ENCODE measurements around the gene ZDHHC18. TPM values are rescaled to one million over a fixed set of nuclear protein-coding genes. Genes with fewer than 3 reads are reported as not detected.

ZDHHC18 gene
- polyA plus RNA-seq, 3 donors = 3.1 to 46.6 (median 6.0) TPM

DNA sequence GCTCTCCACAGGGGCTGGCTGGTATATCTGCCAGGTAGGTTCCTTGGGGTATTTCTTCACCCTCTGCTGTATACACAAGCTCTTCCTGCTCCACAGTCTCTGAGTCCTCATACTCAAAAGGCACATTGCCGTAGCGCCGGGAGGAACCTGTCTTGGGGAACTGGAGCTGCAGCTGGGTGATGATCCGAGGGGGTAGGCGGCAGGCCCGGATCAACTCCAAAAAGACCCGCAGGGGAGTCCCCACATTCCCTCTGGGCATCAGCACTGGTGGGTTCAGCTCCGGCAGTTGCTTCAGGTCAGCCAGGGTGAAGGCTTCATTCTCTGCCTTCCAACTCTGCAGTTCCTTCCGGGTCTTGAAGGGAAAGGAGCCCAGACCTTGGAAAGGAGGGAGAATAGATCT lies 70.9 kb downstream of the ZDHHC18 start:
- peaks cover 15 to 25% of the 10 kb centered on the region in 2 donors for H3K4me1 ChIP-seq (ENCODE audit: control insufficient read depth in 1 of 2, insufficient read depth in 2 of 2, low read length in 2 of 2)
- H3K4me3 Mint-ChIP-seq = no peak overlapping the region
- H3K27ac Mint-ChIP-seq = no peak overlapping the region
- peaks cover 23% of the 10 kb centered on the region for H3K4me1 Mint-ChIP-seq
- H3K36me3 ChIP-seq (replicated peaks in 1 of 2; ENCODE audit: control insufficient read depth in 1 of 2, insufficient read depth in 2 of 2, low read length in 2 of 2) = peaks cover 47 to 55% of the 10 kb centered on the region in 2 donors
- H3K9me3 ChIP-seq (replicated peaks in 1 of 2; ENCODE audit: control insufficient read depth in 1 of 2, insufficient read depth in 1 of 2, low read length in 2 of 2) = no peaks in the 10 kb centered on the region
- no peak overlapping the region for H3K4me3 ChIP-seq (replicated peaks in 1 of 3; ENCODE audit: low read depth in 2 of 3, low read length in 3 of 3)
- TF ChIP-seq, protein P1, sequence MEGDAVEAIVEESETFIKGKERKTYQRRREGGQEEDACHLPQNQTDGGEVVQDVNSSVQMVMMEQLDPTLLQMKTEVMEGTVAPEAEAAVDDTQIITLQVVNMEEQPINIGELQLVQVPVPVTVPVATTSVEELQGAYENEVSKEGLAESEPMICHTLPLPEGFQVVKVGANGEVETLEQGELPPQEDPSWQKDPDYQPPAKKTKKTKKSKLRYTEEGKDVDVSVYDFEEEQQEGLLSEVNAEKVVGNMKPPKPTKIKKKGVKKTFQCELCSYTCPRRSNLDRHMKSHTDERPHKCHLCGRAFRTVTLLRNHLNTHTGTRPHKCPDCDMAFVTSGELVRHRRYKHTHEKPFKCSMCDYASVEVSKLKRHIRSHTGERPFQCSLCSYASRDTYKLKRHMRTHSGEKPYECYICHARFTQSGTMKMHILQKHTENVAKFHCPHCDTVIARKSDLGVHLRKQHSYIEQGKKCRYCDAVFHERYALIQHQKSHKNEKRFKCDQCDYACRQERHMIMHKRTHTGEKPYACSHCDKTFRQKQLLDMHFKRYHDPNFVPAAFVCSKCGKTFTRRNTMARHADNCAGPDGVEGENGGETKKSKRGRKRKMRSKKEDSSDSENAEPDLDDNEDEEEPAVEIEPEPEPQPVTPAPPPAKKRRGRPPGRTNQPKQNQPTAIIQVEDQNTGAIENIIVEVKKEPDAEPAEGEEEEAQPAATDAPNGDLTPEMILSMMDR (IDR thresholded peaks at IDR 0.05) = no peak
- no peak for DNase-seq
- H4K20me1 ChIP-seq (ENCODE audit: insufficient read depth, low read length) = peaks cover 34% of the 10 kb centered on the region
- H3K4me2 ChIP-seq (replicated peaks; ENCODE audit: extremely low read depth, low read length, poor library complexity, severe bottlenecking) = no peak overlapping the region
- H3K27me3 ChIP-seq (ENCODE audit: control insufficient read depth in 2 of 2, insufficient read depth in 2 of 2, low read length in 2 of 2) = no peaks in the 10 kb centered on the region
- no peak overlapping the region for H2AFZ ChIP-seq (ENCODE audit: insufficient read depth, low read depth, low read length, poor library complexity, severe bottlenecking)
- intact Hi-C loops (cut with micrococcal nuclease) = no loop called here
- H3K27me3 Mint-ChIP-seq (ENCODE audit: low read depth in 3 of 3) = peaks cover 0 to 2% (median 1%) of the 10 kb centered on the region in 3 donors
- H3K9me3 Mint-ChIP-seq = no peaks in the 10 kb centered on the region
- H3K27ac ChIP-seq (ENCODE audit: low read depth in 1 of 2, low read length in 2 of 2) = no peak overlapping the region
- WGBS (ENCODE audit: insufficient coverage) = 96% methylated on average over 8 of the region's 9 CpGs
- H3K9ac ChIP-seq (ENCODE audit: insufficient read depth, low read length, poor library complexity, severe bottlenecking) = no peak overlapping the region
- peaks cover 52% of the 10 kb centered on the region for H3K79me2 ChIP-seq (ENCODE audit: insufficient read depth, low read length)
- peaks cover 52 to 66% of the 10 kb centered on the region in 2 donors for H3K36me3 Mint-ChIP-seq

DNA sequence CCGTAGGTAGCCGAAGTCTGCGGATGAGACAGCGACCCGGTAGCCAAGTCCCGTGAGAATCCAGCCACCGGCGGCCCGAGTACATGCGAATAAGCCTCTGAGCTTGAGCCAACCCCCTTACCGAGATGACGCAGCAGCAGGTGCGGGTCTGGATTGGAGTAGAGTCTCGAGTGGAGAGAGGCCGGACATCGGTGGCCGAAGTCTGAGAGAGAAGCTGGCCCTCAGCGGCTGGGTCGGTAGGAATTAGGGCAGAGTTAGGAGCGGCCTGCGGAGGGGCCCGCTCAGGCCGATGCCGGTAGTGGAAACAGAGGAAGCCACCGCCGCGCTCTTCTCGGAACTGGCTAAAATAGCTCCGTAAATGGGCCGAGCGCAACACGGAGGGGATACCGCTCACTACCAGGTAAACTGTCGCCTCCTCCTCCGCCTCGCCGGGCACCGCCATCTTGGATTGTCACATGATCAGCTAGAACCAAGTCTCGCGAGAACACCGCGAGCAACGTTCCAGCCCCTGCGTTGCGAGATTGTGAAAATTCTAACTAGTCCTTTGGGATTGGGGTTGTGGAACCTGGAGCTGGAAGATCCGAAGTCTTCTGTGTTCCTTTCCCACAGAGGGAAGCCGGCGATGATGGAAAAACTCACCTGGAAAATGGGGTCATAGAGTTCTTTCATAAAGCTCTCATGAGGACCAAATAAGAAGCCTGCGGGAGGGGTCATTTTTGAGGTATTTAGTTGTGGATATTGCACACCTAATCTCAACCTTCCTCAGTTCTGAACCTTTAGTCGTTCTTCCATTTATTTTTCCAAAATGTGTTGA lies 73.7 kb downstream of the ZDHHC18 start, which contains the start of gene GPATCH3:
GPATCH3 (minus strand) TSS at position 467 of the 814 bp plus-strand sequence; CDS start at position 442, 25 bp downstream.
- H3K36me3 Mint-ChIP-seq = peaks cover 26 to 37% of the 10 kb centered on the region in 2 donors

More for the DNA sequence above, 73.7 kb downstream of the ZDHHC18 start, which contains the start of gene GPATCH3:
- peak within 1 kb of the TSS; percentile 96 to 99 (median 98) for H3K27ac Mint-ChIP-seq
- peak within 1 kb of the TSS; percentile 87 for H2AFZ ChIP-seq (ENCODE audit: insufficient read depth, low read depth, low read length, poor library complexity, severe bottlenecking)
- H4K20me1 ChIP-seq (ENCODE audit: insufficient read depth, low read length) = peaks cover 24% of the 10 kb centered on the region
- peak; percentile 85 to 92 (median 89) for DNase-seq
- H3K9ac ChIP-seq (ENCODE audit: insufficient read depth, low read length, poor library complexity, severe bottlenecking) = peak within 1 kb of the TSS; percentile 92
- intact Hi-C loops (cut with micrococcal nuclease) = no loop called here
- WGBS (ENCODE audit: insufficient coverage) = 0% methylated on average over 40 of the region's 50 CpGs
- peaks cover 19 to 27% of the 10 kb centered on the region in 2 donors for H3K36me3 ChIP-seq (replicated peaks in 1 of 2; ENCODE audit: control insufficient read depth in 1 of 2, insufficient read depth in 2 of 2, low read length in 2 of 2)
- no peaks in the 10 kb centered on the region for H3K27me3 ChIP-seq (ENCODE audit: control insufficient read depth in 2 of 2, insufficient read depth in 2 of 2, low read length in 2 of 2)
- no peaks in the 10 kb centered on the region for H3K9me3 ChIP-seq (replicated peaks in 1 of 2; ENCODE audit: control insufficient read depth in 1 of 2, insufficient read depth in 1 of 2, low read length in 2 of 2)
- peak within 1 kb of the TSS; percentile 90 to 96 for H3K27ac ChIP-seq (ENCODE audit: low read depth in 1 of 2, low read length in 2 of 2)
- H3K27me3 Mint-ChIP-seq (ENCODE audit: low read depth in 3 of 3) = peaks cover 0 to 2% (median 0%) of the 10 kb centered on the region in 3 donors
- TF ChIP-seq, protein P1 (IDR thresholded peaks at IDR 0.05) = no peak
- H3K4me3 ChIP-seq (replicated peaks in 1 of 3; ENCODE audit: low read depth in 2 of 3, low read length in 3 of 3) = peak within 1 kb of the TSS; percentile 77 to 86 (median 82)
- peaks cover 21% of the 10 kb centered on the region for H3K4me1 Mint-ChIP-seq
- H3K4me2 ChIP-seq (replicated peaks; ENCODE audit: extremely low read depth, low read length, poor library complexity, severe bottlenecking) = peak within 1 kb of the TSS; percentile 83
- H3K79me2 ChIP-seq (ENCODE audit: insufficient read depth, low read length) = peaks cover 44% of the 10 kb centered on the region
- H3K4me3 Mint-ChIP-seq = peak within 1 kb of the TSS; percentile 94 to 99
- H3K4me1 ChIP-seq (ENCODE audit: control insufficient read depth in 1 of 2, insufficient read depth in 2 of 2, low read length in 2 of 2) = peaks cover 15 to 25% of the 10 kb centered on the region in 2 donors
- no peaks in the 10 kb centered on the region for H3K9me3 Mint-ChIP-seq

Data from CD14-positive monocyte (primary cell).